HCEC 1CT (cell line): ENCODE measurements around the gene IGFL2.
A peak's percentile ranks its signal among the peaks of the same experiment; 100 is the strongest.
"Not testable (repeated sequence)": the region's sequence is repeated elsewhere in the genome, so short reads cannot be mapped to it uniquely, and the experiment has no call there.

ENCODE experiments used
- DNase-seq: peaks from one replicate; pipeline ENCODE4 v3.0.0-alpha.2; 2017

Gene IGFL2

GRCh38 chr19:46191972-46192371 is 43.9 kb downstream of the IGFL2 start:
- no peak for DNase-seq

- DNase-seq: not testable (repeated sequence)
Measured at GRCh38 chr19:46192626-46192991, 44.6 kb downstream of the IGFL2 start.

GRCh38 chr19:46192992-46193650 is 45.1 kb downstream of the IGFL2 start:
- peak; percentile 30 for DNase-seq

GRCh38 chr19:46193678-46194077 is 45.6 kb downstream of the IGFL2 start:
- no peak for DNase-seq

- DNase-seq: no peak
Measured at GRCh38 chr19:46195104-46195503, 47.1 kb downstream of the IGFL2 start.

GRCh38 chr19:46195919-46196318 is 47.9 kb downstream of the IGFL2 start:
- not testable (repeated sequence) for DNase-seq

GRCh38 chr19:46196410-46197124 is 48.5 kb downstream of the IGFL2 start:
- DNase-seq: no peak

GRCh38 chr19:46197314-46198070 is 49.5 kb downstream of the IGFL2 start:
- no peak for DNase-seq

- DNase-seq: no peak
Measured at GRCh38 chr19:46198756-46199155, 50.7 kb downstream of the IGFL2 start.

- DNase-seq: no peak
Measured at GRCh38 chr19:46201454-46202310, 53.6 kb downstream of the IGFL2 start.

GRCh38 chr19:46202426-46202825 is 54.4 kb downstream of the IGFL2 start:
- no peak for DNase-seq

GRCh38 chr19:46202872-46203860 is 55.1 kb downstream of the IGFL2 start:
- no peak for DNase-seq

GRCh38 chr19:46204008-46204407 is 56.0 kb downstream of the IGFL2 start:
- no peak for DNase-seq

GRCh38 chr19:46205183-46205984 is 57.3 kb downstream of the IGFL2 start:
- no peak for DNase-seq

- DNase-seq: no peak
Measured at GRCh38 chr19:46206176-46206575, 58.1 kb downstream of the IGFL2 start.

- DNase-seq: no peak
Measured at GRCh38 chr19:46206682-46207081, 58.6 kb downstream of the IGFL2 start.

- DNase-seq: not testable (repeated sequence)
Measured at GRCh38 chr19:46207858-46208257, 59.8 kb downstream of the IGFL2 start.

- no peak for DNase-seq
Measured at GRCh38 chr19:46209051-46209450, 61.0 kb downstream of the IGFL2 start.

GRCh38 chr19:46209472-46209871 is 61.4 kb downstream of the IGFL2 start:
- no peak for DNase-seq

GRCh38 chr19:46210669-46211068 is 62.6 kb downstream of the IGFL2 start:
- DNase-seq: no peak
